H1 (cell line): ENCODE results near the gene DCAF4L1. TPM values are rescaled to one million over a fixed set of nuclear protein-coding genes. Genes with fewer than 3 reads are reported as not detected.

Experiments
- polyA plus RNA-seq, 7 experiments: library from polyadenylated mRNA; depleted of rRNA in 3 of 7; stranded (reverse) in 5 of 7; unstranded in 2 of 7; fragments of >200 nt in 5 of 7; fragments of 200-250 nt in 2 of 7; gene quantifications; 1 replicate in 5 of 7; 2 replicates in 1 of 7; 4 replicates in 1 of 7; pipeline versions ENCODE4 v1.2.1 to v1.2.3, GENCODE V29; 2011 to 2013; ENCODE audit warnings: missing spikeins in 2 of 7, mixed read lengths in 2 of 7
- total RNA-seq: library from RNA; stranded (reverse); fragmentation: NEBNext Ultra II Directional; extraction: Animal tissue kit (Norgen Biotek cat#: 25700); gene quantifications from 2 replicates; pipeline ENCODE4 v1.2.1, GENCODE V29; 2021
- TF ChIP-seq, protein P1 (sequence below): fragments of 300-600 bp; sonication (generic); IDR thresholded peaks from 2 replicates; pipeline ENCODE4 v1.7.1; 2012; ENCODE audit warnings: low read length, moderate library complexity, mild to moderate bottlenecking, inconsistent platforms; ENCODE audit not compliant: insufficient replicate concordance

The DCAF4L1 gene
- total and polyA plus RNA-seq, 2 of the 8 experiments (the other 6 are each of a cell fraction or from before 2014, with no cell fraction given), result 0.06 to 0.15 TPM

DNA sequence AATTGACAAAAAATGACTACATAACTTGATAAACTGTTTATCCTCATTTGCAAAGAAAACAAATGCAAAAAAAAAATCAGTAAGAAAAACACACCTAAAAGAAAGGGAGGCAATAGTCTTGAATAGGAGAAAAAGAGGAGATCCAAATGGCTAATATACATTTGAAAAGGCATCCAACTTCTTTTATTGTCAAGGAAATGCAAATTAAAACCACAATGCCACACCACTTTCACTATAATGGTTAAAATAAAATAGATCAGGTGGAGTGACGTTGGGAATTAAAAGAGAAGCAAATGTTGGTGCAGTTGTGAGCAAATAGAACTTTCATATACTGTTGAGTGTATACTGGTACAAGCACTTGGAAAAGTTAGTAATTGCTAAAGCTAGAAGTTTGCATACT, 3.6 kb downstream of the DCAF4L1 start (continued):
- TF ChIP-seq, protein P1, sequence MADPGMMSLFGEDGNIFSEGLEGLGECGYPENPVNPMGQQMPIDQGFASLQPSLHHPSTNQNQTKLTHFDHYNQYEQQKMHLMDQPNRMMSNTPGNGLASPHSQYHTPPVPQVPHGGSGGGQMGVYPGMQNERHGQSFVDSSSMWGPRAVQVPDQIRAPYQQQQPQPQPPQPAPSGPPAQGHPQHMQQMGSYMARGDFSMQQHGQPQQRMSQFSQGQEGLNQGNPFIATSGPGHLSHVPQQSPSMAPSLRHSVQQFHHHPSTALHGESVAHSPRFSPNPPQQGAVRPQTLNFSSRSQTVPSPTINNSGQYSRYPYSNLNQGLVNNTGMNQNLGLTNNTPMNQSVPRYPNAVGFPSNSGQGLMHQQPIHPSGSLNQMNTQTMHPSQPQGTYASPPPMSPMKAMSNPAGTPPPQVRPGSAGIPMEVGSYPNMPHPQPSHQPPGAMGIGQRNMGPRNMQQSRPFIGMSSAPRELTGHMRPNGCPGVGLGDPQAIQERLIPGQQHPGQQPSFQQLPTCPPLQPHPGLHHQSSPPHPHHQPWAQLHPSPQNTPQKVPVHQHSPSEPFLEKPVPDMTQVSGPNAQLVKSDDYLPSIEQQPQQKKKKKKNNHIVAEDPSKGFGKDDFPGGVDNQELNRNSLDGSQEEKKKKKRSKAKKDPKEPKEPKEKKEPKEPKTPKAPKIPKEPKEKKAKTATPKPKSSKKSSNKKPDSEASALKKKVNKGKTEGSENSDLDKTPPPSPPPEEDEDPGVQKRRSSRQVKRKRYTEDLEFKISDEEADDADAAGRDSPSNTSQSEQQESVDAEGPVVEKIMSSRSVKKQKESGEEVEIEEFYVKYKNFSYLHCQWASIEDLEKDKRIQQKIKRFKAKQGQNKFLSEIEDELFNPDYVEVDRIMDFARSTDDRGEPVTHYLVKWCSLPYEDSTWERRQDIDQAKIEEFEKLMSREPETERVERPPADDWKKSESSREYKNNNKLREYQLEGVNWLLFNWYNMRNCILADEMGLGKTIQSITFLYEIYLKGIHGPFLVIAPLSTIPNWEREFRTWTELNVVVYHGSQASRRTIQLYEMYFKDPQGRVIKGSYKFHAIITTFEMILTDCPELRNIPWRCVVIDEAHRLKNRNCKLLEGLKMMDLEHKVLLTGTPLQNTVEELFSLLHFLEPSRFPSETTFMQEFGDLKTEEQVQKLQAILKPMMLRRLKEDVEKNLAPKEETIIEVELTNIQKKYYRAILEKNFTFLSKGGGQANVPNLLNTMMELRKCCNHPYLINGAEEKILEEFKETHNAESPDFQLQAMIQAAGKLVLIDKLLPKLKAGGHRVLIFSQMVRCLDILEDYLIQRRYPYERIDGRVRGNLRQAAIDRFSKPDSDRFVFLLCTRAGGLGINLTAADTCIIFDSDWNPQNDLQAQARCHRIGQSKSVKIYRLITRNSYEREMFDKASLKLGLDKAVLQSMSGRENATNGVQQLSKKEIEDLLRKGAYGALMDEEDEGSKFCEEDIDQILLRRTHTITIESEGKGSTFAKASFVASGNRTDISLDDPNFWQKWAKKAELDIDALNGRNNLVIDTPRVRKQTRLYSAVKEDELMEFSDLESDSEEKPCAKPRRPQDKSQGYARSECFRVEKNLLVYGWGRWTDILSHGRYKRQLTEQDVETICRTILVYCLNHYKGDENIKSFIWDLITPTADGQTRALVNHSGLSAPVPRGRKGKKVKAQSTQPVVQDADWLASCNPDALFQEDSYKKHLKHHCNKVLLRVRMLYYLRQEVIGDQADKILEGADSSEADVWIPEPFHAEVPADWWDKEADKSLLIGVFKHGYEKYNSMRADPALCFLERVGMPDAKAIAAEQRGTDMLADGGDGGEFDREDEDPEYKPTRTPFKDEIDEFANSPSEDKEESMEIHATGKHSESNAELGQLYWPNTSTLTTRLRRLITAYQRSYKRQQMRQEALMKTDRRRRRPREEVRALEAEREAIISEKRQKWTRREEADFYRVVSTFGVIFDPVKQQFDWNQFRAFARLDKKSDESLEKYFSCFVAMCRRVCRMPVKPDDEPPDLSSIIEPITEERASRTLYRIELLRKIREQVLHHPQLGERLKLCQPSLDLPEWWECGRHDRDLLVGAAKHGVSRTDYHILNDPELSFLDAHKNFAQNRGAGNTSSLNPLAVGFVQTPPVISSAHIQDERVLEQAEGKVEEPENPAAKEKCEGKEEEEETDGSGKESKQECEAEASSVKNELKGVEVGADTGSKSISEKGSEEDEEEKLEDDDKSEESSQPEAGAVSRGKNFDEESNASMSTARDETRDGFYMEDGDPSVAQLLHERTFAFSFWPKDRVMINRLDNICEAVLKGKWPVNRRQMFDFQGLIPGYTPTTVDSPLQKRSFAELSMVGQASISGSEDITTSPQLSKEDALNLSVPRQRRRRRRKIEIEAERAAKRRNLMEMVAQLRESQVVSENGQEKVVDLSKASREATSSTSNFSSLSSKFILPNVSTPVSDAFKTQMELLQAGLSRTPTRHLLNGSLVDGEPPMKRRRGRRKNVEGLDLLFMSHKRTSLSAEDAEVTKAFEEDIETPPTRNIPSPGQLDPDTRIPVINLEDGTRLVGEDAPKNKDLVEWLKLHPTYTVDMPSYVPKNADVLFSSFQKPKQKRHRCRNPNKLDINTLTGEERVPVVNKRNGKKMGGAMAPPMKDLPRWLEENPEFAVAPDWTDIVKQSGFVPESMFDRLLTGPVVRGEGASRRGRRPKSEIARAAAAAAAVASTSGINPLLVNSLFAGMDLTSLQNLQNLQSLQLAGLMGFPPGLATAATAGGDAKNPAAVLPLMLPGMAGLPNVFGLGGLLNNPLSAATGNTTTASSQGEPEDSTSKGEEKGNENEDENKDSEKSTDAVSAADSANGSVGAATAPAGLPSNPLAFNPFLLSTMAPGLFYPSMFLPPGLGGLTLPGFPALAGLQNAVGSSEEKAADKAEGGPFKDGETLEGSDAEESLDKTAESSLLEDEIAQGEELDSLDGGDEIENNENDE, result peak; percentile 58
